ENCODE data around the gene NOVA2. TPM values are rescaled to one million over a fixed set of nuclear protein-coding genes. Genes with fewer than 3 reads are reported as not detected.

The NOVA2 gene
- total RNA-seq, 1 donor from 2014 or later = 5.0 TPM

DNA sequence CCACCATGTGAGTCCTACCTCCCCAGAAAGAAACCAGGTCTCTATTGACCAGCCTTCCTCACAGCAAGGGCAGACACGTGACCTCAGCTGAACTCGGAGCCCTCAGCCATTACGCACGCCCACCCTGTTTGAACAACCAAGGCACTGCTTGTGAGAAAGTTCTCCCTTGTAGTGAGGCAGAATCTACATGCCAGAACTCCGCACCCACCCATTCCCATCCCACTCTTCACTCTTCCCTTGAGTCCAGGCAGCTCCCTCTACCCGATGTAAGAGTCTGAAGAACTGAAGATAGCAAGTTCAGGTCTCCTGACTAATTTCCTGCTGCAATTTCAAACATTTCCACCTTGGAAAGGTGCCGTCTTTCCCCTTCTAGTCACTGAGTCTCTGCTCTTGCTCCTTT lies 6.4 kb downstream of the NOVA2 start:
- Mint-ChIP-seq H3K27me3 (peaks cover 78% of the 10 kb centered on the region), H3K4me3 (no peak overlapping the region), H3K4me1 (ENCODE audit: unreplicated experiment) (peaks cover 5% of the 10 kb centered on the region), H3K36me3 (no peaks in the 10 kb centered on the region), H3K9me3 (no peaks in the 10 kb centered on the region), H3K27ac (no peak overlapping the region)
- DNase-seq (ENCODE audit: extremely low spot score, unreplicated experiment) = no peak
- TF ChIP-seq, protein P1, sequence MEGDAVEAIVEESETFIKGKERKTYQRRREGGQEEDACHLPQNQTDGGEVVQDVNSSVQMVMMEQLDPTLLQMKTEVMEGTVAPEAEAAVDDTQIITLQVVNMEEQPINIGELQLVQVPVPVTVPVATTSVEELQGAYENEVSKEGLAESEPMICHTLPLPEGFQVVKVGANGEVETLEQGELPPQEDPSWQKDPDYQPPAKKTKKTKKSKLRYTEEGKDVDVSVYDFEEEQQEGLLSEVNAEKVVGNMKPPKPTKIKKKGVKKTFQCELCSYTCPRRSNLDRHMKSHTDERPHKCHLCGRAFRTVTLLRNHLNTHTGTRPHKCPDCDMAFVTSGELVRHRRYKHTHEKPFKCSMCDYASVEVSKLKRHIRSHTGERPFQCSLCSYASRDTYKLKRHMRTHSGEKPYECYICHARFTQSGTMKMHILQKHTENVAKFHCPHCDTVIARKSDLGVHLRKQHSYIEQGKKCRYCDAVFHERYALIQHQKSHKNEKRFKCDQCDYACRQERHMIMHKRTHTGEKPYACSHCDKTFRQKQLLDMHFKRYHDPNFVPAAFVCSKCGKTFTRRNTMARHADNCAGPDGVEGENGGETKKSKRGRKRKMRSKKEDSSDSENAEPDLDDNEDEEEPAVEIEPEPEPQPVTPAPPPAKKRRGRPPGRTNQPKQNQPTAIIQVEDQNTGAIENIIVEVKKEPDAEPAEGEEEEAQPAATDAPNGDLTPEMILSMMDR (conservative IDR thresholded peaks at IDR 0.05) = no peak

DNA sequence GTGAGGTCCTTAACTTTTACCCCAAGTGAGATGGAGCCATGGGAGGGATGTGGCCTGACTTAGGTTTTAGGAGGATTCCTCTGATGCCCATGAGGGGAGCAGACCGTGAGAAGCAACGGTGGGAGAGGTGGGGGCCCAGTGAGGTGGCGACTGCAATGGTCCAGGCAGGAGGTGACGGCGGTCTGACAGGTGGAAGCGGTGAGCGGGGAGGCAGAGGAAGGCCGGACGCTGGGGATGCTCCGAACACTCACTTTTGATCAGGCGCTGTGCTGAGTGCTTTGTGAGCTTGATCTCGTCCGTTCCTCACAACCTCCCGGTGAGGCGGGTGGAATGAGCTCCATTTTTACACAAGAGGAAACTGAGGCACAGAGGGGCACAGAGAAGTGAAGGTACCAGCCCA lies 11.6 kb downstream of the NOVA2 start:
- TF ChIP-seq, protein P1 (conservative IDR thresholded peaks at IDR 0.05) = no peak
- no peaks in the 10 kb centered on the region for H3K9me3 Mint-ChIP-seq
- H3K36me3 Mint-ChIP-seq = no peaks in the 10 kb centered on the region
- H3K27me3 Mint-ChIP-seq = peaks cover 66% of the 10 kb centered on the region
- no peak for DNase-seq (ENCODE audit: extremely low spot score, unreplicated experiment)
- no peak overlapping the region for H3K27ac Mint-ChIP-seq
- no peak overlapping the region for H3K4me3 Mint-ChIP-seq
- H3K4me1 Mint-ChIP-seq (ENCODE audit: unreplicated experiment) = no peaks in the 10 kb centered on the region

DNA sequence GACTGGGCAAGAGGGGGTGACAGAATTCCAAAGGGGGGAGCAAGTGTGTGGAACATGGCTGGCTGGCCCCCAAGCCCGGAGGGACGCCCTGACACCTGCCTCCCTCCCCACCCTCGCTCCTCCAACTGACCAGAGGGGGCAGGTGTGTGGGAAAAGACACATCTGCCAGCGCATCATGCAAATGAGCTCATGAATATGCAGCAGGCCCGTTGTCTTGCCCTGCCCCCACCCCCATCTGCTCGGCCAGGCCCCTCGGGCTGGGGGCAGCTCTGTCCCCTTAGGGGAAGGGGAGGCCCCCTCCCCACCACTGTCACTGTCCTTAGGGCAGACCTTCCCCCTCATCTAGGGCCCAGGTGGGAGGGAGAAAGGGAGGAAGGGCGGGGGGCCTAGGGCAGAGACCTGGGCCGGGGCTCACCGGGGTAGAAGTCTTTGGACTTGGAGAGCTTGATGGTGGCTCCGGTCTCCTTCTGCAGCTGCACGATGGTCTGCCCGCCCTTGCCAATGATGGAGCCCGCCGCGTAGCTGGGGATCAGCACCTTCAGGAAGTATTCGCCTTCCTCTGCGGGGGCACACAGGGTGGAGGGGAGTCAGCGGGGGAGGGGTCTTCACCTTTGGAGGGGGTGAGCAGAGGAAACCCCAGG lies 12.9 kb downstream of the NOVA2 start:
- TF ChIP-seq, protein P1 (conservative IDR thresholded peaks at IDR 0.05) = no peak
- H3K36me3 Mint-ChIP-seq = no peaks in the 10 kb centered on the region
- H3K27me3 Mint-ChIP-seq = peaks cover 59% of the 10 kb centered on the region
- H3K4me3 Mint-ChIP-seq = no peak overlapping the region
- no peaks in the 10 kb centered on the region for H3K9me3 Mint-ChIP-seq
- DNase-seq (ENCODE audit: extremely low spot score, unreplicated experiment) = no peak
- no peaks in the 10 kb centered on the region for H3K4me1 Mint-ChIP-seq (ENCODE audit: unreplicated experiment)
- no peak overlapping the region for H3K27ac Mint-ChIP-seq

DNA sequence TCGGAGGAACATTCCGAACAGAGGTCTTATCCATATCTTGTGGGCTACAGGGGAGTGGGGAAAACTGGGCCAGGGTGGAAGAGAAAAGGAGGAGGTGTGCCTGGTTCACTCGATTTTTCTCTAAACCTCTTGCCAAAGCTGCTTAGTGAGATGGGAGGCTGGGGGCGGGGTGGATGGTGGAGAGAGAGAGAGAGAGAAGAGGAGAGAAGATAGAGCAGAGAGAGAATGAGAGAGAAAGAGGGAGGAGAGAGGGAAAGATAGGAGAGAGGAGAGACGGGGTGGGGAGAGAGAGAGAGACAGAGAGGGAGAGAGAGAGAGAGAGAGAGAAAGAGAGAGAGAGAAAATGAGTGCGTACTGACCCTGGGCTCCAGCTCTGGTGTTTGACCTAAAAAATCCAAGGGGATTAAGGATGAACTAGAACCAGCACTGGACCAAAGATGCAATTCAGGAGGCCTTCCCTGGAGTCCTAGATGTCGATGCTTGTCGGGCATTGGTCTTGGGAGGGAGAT lies 14.1 kb downstream of the NOVA2 start:
- no peaks in the 10 kb centered on the region for H3K4me1 Mint-ChIP-seq (ENCODE audit: unreplicated experiment)
- no peaks in the 10 kb centered on the region for H3K36me3 Mint-ChIP-seq
- TF ChIP-seq, protein P1 (conservative IDR thresholded peaks at IDR 0.05) = no peak
- H3K9me3 Mint-ChIP-seq = no peaks in the 10 kb centered on the region
- H3K27ac Mint-ChIP-seq = no peak overlapping the region
- no peak overlapping the region for H3K4me3 Mint-ChIP-seq
- peaks cover 58% of the 10 kb centered on the region for H3K27me3 Mint-ChIP-seq
- no peak for DNase-seq (ENCODE audit: extremely low spot score, unreplicated experiment)

DNA sequence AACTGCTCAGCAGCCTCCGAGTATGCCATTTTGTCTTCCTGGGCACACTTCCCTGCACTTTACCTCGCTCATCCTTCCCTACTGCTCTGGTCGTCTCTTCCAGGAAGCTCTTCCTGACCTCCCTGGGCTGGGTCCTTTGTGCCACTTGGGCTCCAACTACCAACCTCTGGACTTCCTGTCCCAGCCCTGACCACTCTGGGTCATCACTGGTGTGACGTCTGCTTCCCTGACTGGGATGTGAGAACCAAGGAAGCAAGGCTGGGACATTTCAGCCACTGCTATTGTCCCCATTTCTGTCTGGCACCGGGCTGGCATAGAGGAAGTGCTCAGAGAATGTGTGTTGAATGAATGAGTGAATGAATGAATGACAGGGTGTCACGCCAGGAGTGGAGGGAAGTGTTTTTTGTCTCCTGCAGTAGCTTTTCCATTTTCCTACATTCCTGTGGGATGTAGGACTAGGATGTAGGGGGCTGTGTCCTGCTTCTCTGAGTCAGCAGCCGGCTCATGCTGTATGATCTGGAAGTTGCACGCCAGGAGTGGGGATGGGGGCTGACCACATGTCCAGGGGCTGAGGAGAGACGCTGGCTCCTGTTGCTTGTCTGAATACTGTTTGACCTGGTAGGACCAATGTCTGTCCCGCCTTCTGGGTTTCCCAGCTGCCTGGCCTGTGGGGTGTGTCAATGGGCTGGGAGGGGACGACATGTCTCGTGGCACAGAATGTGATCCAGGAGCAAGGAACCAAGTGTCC lies 14.7 kb downstream of the NOVA2 start:
- Mint-ChIP-seq H3K36me3 (no peaks in the 10 kb centered on the region), H3K4me3 (no peak overlapping the region), H3K9me3 (no peaks in the 10 kb centered on the region), H3K27me3 (peaks cover 55% of the 10 kb centered on the region), H3K27ac (no peak overlapping the region), H3K4me1 (ENCODE audit: unreplicated experiment) (no peaks in the 10 kb centered on the region)
- no peak for DNase-seq (ENCODE audit: extremely low spot score, unreplicated experiment)
- TF ChIP-seq, protein P1 (conservative IDR thresholded peaks at IDR 0.05) = no peak
